Karpas-422 (cell line): Measurements from ENCODE around the gene RPL29. TPM values are rescaled to one million over a fixed set of nuclear protein-coding genes. Genes with fewer than 3 reads are reported as not detected.
A peak's percentile ranks its signal among the peaks of the same experiment; 100 is the strongest.

Experiments
- DNase-seq: peaks from one replicate; pipeline ENCODE4 v3.0.0-alpha.2; 2015
- H2AFZ ChIP-seq: fragments of 200-600 bp; sonication (generic); 2 replicates; pipeline ENCODE4 v1.6.1; 2014; ENCODE audit warnings: antibody characterized with exemption, low read length, mixed read lengths
- H3K27ac ChIP-seq: fragments of 200-600 bp; sonication (generic); 2 replicates; pipeline ENCODE4 v1.5.1; 2014; ENCODE audit warnings: mild to moderate bottlenecking, low read length, moderate library complexity
- H3K27me3 ChIP-seq: fragments of 200-600 bp; sonication (generic); 2 replicates; pipeline ENCODE4 v1.6.1; 2014; ENCODE audit warnings: low read length, mixed read lengths
- H3K36me3 ChIP-seq: fragments of 200-600 bp; sonication (generic); 2 replicates; pipeline ENCODE4 v1.6.1; 2014; ENCODE audit warnings: low read length, mixed read lengths; ENCODE audit not compliant: insufficient read depth
- H3K4me1 ChIP-seq: fragments of 200-600 bp; sonication (generic); 2 replicates; pipeline ENCODE4 v1.6.1; 2014; ENCODE audit warnings: mild to moderate bottlenecking, low read length, mixed read lengths
- H3K4me2 ChIP-seq: fragments of 200-600 bp; sonication (generic); 2 replicates; pipeline ENCODE4 v1.6.1; 2014; ENCODE audit warnings: low read length, low read depth, mild to moderate bottlenecking; ENCODE audit not compliant: poor library complexity, severe bottlenecking
- H3K4me3 ChIP-seq: fragments of 200-600 bp; sonication (generic); 2 replicates; pipeline ENCODE4 v1.5.1; 2014; ENCODE audit warnings: mild to moderate bottlenecking, antibody characterized with exemption, low read length, mixed read lengths
- H3K79me2 ChIP-seq: fragments of 200-600 bp; sonication (generic); 2 replicates; pipeline ENCODE4 v1.6.1; 2014; ENCODE audit warnings: mild to moderate bottlenecking, low read length, mixed read lengths
- H3K9ac ChIP-seq: fragments of 200-600 bp; sonication (generic); 2 replicates; pipeline ENCODE4 v1.6.0; 2014; ENCODE audit warnings: low read length
- H3K9me2 ChIP-seq: fragments of 200-600 bp; sonication (generic), shearing (Covaris generic); replicated peaks from 2 replicates; pipeline ENCODE4 v1.6.0; 2014; ENCODE audit warnings: mild to moderate bottlenecking, low read length, moderate library complexity; ENCODE audit not compliant: insufficient read depth
- H3K9me3 ChIP-seq: fragments of 300-700, 200-600 bp; sonication (generic); 2 replicates; pipeline ENCODE4 v1.6.1; 2014; ENCODE audit warnings: low read length, mixed read lengths
- H4K20me1 ChIP-seq: fragments of 200-600 bp; sonication (generic); 2 replicates; pipeline ENCODE4 v1.6.1; 2014; ENCODE audit warnings: mild to moderate bottlenecking, antibody characterized with exemption, low read length, low read depth; ENCODE audit not compliant: insufficient read depth
- total RNA-seq: library from RNA; depleted of rRNA; stranded (reverse); fragments of >200 nt; shearing (Covaris generic); gene quantifications from 2 replicates; pipeline ENCODE4 v1.2.3, GENCODE V29; 2014; ENCODE audit warnings: low replicate concordance

RPL29 gene
- total RNA-seq, 1 experiment from 2014 or later = 2,656 TPM

DNA sequence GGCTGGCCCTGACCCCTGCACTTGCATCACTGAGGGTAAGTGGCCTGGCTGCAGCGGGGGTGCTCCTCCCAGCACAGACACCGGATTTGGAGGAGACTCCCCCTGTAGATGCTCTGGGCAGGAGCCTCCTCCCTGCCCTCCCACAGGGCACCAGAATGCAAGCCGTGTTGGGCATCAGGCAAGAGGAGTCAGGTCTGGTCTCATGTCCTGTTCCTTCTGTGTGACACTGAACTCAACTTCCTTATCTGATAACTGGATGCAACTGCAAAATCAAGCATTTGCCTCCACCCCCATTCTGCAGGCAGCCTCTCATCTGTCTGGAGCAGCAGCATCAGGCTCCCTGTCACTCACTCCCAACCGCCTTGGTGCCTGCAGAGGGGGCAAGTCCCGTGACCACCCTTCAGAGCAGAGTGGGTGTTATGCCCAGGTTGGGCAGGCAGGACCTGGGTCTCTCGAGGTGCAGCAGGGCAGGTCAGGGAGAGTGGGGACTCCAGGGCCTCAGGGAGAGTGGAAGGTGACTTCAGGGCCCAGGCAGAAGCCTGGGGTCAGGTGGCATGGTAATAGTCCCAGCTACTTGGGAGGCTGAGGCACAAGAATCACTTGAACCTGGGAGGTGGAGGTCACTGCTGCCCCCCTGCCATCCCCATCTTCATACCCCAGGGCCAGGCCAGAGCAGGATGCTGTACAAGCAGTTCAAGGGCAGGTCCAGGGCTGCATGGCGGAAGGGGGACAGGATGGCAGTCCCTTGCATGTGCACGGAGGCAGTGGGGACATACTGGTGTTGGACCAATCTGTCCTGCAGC lies 10.5 kb upstream of the RPL29 start:
- DNase-seq = no peak
- H2AFZ ChIP-seq = no peak overlapping the region

DNA sequence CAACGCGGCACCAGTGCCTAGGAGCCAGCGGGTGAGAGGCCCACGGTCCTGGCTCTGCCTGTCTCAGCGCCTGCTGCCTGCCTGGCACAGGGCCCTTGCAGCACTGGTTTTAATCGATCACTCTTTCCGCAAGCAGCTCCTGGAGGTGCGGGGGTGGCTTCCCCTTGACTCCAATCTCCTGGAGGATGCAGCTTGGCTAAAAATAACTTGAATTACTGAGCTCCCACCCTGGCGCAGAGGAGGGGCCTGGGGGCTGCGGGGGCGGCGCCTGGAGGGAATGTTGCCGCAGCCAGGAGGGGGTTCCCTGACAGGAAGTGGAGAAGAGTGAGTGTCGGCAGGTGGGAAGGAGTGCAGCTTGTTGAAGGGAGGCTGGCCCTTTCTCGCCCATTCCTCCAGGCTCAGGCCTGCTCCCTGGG lies 9.9 kb upstream of the RPL29 start:
- DNase-seq = no peak
- H3K9me3 ChIP-seq = no peaks in the 10 kb centered on the region
- no peaks in the 10 kb centered on the region for H3K36me3 ChIP-seq
- no peaks in the 10 kb centered on the region for H3K79me2 ChIP-seq
- peaks cover 5% of the 10 kb centered on the region; the same call in 1 of the 2 replicates for H4K20me1 ChIP-seq
- no peak overlapping the region for H3K9ac ChIP-seq
- H3K4me3 ChIP-seq = no peak overlapping the region
- no peaks in the 10 kb centered on the region for H3K9me2 ChIP-seq
- no peaks in the 10 kb centered on the region for H3K27me3 ChIP-seq
- no peak overlapping the region for H2AFZ ChIP-seq
- no peak overlapping the region for H3K27ac ChIP-seq
- peaks cover 20% of the 10 kb centered on the region for H3K4me1 ChIP-seq
- no peak overlapping the region for H3K4me2 ChIP-seq

More for the DNA sequence above, 10.5 kb upstream of the RPL29 start:
- H3K36me3 ChIP-seq = no peaks in the 10 kb centered on the region
- no peak overlapping the region for H3K27ac ChIP-seq
- H3K27me3 ChIP-seq = no peaks in the 10 kb centered on the region
- H3K4me2 ChIP-seq = no peak overlapping the region
- H4K20me1 ChIP-seq = peaks cover 5% of the 10 kb centered on the region; the same call in 1 of the 2 replicates
- H3K9me3 ChIP-seq = no peaks in the 10 kb centered on the region
- peaks cover 20% of the 10 kb centered on the region for H3K4me1 ChIP-seq
- H3K79me2 ChIP-seq = no peaks in the 10 kb centered on the region
- no peaks in the 10 kb centered on the region for H3K9me2 ChIP-seq
- no peak overlapping the region for H3K4me3 ChIP-seq
- no peak overlapping the region for H3K9ac ChIP-seq

DNA sequence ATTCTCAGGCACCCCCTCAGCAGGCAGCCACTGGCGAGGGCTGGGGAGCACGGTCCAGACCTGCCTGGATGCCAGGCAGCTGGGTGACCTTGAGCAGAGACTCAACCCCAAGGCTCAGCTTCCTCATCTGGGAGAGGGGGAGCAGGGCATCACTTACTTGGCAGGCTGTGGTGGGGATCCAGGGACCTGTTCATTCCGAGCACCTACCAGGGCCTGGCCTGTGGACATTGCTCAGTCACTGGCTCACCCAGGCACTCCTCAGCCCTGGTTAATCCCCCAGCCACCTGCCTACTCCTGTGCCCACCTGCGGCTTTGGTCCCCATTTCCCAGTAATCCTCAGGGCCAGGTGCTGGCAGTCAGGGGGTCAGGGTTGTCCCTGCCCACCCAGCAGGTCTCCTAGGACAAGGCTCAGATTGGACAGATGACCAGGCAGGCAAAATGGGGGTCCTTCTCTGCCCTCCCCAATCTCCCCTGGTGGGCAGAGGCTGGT lies 9.3 kb upstream of the RPL29 start:
- H3K4me1 ChIP-seq = peaks cover 20% of the 10 kb centered on the region
- peaks cover 5% of the 10 kb centered on the region; the same call in 1 of the 2 replicates for H4K20me1 ChIP-seq
- H3K9ac ChIP-seq = no peak overlapping the region
- no peak overlapping the region for H3K4me2 ChIP-seq
- DNase-seq = no peak
- no peaks in the 10 kb centered on the region for H3K27me3 ChIP-seq
- no peaks in the 10 kb centered on the region for H3K9me3 ChIP-seq
- no peak overlapping the region for H2AFZ ChIP-seq
- no peaks in the 10 kb centered on the region for H3K9me2 ChIP-seq
- no peaks in the 10 kb centered on the region for H3K79me2 ChIP-seq
- no peak overlapping the region for H3K4me3 ChIP-seq
- no peak overlapping the region for H3K27ac ChIP-seq
- no peaks in the 10 kb centered on the region for H3K36me3 ChIP-seq

DNA sequence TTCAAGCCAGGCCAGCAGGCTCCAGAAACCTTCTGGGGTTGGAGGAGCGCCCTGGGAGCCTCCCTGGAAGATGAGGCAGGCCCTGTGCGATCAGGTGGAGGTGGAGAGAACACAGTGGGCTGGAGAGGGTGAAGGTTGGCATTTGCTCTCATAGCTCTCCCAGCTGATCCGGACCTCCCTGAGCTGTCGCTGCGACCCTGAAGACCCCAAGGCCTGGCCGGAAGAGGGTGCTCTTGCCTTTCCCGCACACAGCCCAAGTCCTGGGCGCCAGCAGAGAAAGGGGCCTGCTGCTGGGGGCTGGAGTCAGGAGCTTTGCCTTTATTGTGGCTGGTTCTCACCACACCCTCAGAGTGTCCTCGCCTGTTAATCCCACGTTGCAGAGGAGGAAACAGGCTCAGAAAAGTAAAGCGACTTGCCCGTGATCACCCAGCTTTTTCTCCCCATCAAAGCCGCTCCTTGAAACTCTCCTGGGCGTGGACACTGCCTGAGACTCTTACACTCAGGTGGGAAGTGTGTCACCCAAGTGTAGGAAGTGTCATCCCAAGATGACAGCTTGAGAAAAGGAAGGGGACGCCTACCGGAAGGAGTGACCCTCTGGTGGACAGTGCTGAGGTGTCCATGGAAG lies 8.6 kb upstream of the RPL29 start:
- Histone ChIP-seq H3K27ac (no peak overlapping the region), H3K9me3 (no peaks in the 10 kb centered on the region), H3K9ac (no peak overlapping the region), H4K20me1 (peaks cover 5% of the 10 kb centered on the region; the same call in 1 of the 2 replicates), H2AFZ (no peak overlapping the region), H3K4me3 (no peak overlapping the region), H3K79me2 (no peaks in the 10 kb centered on the region), H3K4me2 (no peak overlapping the region), H3K4me1 (peaks cover 20% of the 10 kb centered on the region), H3K36me3 (no peaks in the 10 kb centered on the region), H3K9me2 (no peaks in the 10 kb centered on the region), H3K27me3 (no peaks in the 10 kb centered on the region)
- peak; percentile 78 for DNase-seq

DNA sequence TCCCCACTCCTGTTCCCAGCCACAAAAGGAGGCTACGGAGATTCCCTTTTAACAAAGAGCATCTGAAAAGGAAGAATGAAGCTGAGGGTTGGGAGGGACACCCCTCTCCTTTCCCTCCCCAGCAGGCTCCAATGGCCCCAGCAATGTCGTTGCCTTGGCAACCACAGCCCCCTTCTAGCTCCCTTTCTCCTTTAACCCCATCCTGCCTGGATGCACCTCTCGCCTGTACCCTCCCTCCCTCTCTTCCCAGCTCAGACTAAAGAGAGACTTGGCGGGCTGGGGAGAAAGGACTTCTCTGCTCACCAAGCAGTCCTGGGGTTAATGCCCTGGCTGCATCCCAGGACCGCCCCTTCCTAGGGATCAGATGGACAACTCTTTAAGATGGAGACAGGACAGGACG lies 7.1 kb upstream of the RPL29 start:
- no peaks in the 10 kb centered on the region for H3K79me2 ChIP-seq

DNA sequence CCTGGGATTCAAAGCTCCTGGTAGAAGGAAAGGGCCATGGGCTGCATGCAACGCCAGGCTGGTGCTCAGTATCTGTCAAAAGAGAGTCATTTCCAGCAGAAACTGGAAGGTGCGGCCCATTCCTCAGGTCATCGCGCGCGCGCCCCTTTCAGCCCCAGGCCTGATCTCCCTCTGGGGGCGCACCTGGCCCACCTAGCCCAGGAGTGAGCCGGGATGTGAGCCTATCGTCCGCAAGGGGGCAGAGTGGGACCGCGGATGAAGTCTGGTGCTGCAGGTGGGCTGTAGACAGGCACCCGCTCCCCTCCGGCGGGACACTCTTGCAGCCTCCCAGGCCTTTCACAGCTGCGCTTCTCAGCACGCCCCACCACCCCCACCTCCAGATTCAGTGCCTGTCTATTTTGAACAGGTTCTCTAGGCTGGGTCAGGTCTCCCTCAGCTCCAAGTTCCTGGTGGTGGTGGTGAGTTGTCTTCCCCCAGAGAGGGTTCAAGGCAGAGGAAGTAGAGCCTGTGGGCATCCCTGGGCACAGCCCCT lies 5.8 kb upstream of the RPL29 start:
- DNase-seq = peak; percentile 96
- Histone ChIP-seq H3K4me3 (no peak overlapping the region), H3K4me2 (peak overlapping the region; percentile 36), H3K79me2 (no peaks in the 10 kb centered on the region), H3K27me3 (no peaks in the 10 kb centered on the region), H3K4me1 (peaks cover 18% of the 10 kb centered on the region), H3K9me3 (no peaks in the 10 kb centered on the region), H3K27ac (no peak overlapping the region), H4K20me1 (peaks cover 5% of the 10 kb centered on the region; the same call in 1 of the 2 replicates), H3K36me3 (no peaks in the 10 kb centered on the region), H3K9me2 (no peaks in the 10 kb centered on the region), H2AFZ (no peak overlapping the region), H3K9ac (0 out of 2 replicates have a peak overlapping the region, but pooled peaks have one; percentile 19)

More for the DNA sequence above, 7.1 kb upstream of the RPL29 start:
- Histone ChIP-seq H4K20me1 (peaks cover 5% of the 10 kb centered on the region; the same call in 1 of the 2 replicates), H3K9ac (no peak overlapping the region), H3K27me3 (no peaks in the 10 kb centered on the region), H2AFZ (no peak overlapping the region), H3K4me3 (no peak overlapping the region), H3K36me3 (no peaks in the 10 kb centered on the region), H3K9me2 (no peaks in the 10 kb centered on the region), H3K4me1 (peaks cover 20% of the 10 kb centered on the region), H3K27ac (no peak overlapping the region), H3K9me3 (no peaks in the 10 kb centered on the region), H3K4me2 (no peak overlapping the region)
- DNase-seq = no peak

DNA sequence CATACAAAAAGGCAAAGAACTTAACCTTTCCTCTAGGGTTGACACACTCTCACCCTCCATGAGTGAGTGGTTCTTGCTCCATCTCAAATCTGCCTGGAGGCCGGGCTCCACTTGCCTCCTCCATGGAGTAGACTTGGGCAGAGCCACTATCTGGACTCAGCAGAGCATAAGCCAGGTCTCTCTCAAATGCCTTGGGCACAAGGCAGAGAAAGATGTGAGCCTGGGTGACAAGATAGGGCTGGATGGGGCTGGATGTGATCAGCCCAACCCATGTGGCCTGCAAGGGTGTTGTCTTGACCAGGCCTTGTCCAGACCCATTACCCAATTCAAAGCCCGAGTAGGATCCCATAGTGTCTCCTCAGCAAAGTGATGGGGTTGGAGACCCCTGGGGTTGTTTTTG lies 4.2 kb upstream of the RPL29 start:
- Histone ChIP-seq H3K27ac (no peak overlapping the region), H4K20me1 (peaks cover 10% of the 10 kb centered on the region; the same call in 1 of the 2 replicates), H3K9ac (0 out of 2 replicates have a peak overlapping the region, but pooled peaks have one; percentile 11), H3K36me3 (peaks cover 8% of the 10 kb centered on the region), H2AFZ (no peak overlapping the region), H3K4me1 (peaks cover 12% of the 10 kb centered on the region), H3K27me3 (no peaks in the 10 kb centered on the region), H3K79me2 (peaks cover 9% of the 10 kb centered on the region), H3K9me3 (no peaks in the 10 kb centered on the region), H3K4me2 (no peak overlapping the region), H3K9me2 (no peaks in the 10 kb centered on the region), H3K4me3 (no peak overlapping the region)
- no peak for DNase-seq

DNA sequence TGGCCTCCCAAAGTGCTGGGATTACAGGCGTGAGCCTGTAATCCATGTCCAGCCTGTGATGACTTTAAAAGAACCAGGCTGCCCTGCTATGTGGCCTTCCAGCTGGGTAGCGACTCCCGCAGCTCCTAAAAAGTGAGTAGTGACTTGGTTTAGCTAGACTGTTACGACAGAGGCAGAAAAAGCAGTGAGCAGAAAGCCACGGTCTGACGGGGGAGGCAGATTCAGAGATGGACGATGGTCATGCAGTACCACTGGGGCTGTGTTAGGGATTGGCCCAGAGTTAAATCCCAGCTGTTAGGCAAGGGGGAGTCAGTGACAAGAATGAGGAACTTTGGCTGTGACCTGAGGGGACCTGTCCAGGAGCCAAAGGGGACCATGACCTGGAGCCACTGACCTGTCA lies 3.1 kb upstream of the RPL29 start:
- H3K9ac ChIP-seq = no peak overlapping the region
- no peaks in the 10 kb centered on the region for H3K9me3 ChIP-seq
- H3K36me3 ChIP-seq = peaks cover 17% of the 10 kb centered on the region
- peaks cover 21% of the 10 kb centered on the region for H3K4me1 ChIP-seq
- H3K4me2 ChIP-seq = no peak overlapping the region
- peaks cover 16% of the 10 kb centered on the region for H3K79me2 ChIP-seq
- peaks cover 18% of the 10 kb centered on the region; the same call in 1 of the 2 replicates for H4K20me1 ChIP-seq
- H3K9me2 ChIP-seq = no peaks in the 10 kb centered on the region
- no peaks in the 10 kb centered on the region for H3K27me3 ChIP-seq
- no peak overlapping the region for H3K4me3 ChIP-seq
- DNase-seq = no peak
- H2AFZ ChIP-seq = no peak overlapping the region
- H3K27ac ChIP-seq = no peak overlapping the region
